Choroid plexus epithelial cell (primary cell): ENCODE data around the gene ERP27.

ENCODE experiments used
- DNase-seq: peaks from one replicate; pipeline ENCODE4 v3.0.0-alpha.2; 2010; ENCODE audit warnings: low read depth
- H3K4me3 ChIP-seq: 2 replicates; pipeline ENCODE4 v1.5.1; 2011; ENCODE audit warnings: low read depth, mild to moderate bottlenecking, control low read depth, low read length, moderate library complexity
- TF ChIP-seq, protein P1 (sequence below): conservative IDR thresholded peaks from 2 replicates; pipeline ENCODE4 v1.5.1; 2011; ENCODE audit warnings: low read depth, mild to moderate bottlenecking, control low read depth, inconsistent platforms, low read length, moderate library complexity

ERP27 gene

DNA sequence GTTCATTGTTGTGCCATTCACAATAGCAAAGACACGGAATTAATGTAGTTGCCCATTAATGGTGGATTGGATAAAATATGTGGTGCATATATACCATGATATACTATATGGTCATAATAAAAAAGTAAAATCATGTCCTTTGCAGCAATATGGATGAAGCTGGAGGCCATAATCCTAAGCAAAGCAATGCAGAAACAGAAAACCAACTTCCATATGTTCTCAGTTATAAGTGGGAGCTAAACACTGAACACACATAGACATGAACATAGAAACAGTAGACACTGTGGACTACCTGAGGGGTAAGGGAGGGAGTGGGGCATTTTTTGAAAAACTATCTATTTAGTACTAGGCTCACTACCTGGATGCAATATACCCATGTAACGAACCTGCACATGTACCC is 3.0 kb upstream of the ERP27 start:
- TF ChIP-seq, protein P1, sequence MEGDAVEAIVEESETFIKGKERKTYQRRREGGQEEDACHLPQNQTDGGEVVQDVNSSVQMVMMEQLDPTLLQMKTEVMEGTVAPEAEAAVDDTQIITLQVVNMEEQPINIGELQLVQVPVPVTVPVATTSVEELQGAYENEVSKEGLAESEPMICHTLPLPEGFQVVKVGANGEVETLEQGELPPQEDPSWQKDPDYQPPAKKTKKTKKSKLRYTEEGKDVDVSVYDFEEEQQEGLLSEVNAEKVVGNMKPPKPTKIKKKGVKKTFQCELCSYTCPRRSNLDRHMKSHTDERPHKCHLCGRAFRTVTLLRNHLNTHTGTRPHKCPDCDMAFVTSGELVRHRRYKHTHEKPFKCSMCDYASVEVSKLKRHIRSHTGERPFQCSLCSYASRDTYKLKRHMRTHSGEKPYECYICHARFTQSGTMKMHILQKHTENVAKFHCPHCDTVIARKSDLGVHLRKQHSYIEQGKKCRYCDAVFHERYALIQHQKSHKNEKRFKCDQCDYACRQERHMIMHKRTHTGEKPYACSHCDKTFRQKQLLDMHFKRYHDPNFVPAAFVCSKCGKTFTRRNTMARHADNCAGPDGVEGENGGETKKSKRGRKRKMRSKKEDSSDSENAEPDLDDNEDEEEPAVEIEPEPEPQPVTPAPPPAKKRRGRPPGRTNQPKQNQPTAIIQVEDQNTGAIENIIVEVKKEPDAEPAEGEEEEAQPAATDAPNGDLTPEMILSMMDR = no peak
- no peak overlapping the region for H3K4me3 ChIP-seq
- no peak for DNase-seq

DNA sequence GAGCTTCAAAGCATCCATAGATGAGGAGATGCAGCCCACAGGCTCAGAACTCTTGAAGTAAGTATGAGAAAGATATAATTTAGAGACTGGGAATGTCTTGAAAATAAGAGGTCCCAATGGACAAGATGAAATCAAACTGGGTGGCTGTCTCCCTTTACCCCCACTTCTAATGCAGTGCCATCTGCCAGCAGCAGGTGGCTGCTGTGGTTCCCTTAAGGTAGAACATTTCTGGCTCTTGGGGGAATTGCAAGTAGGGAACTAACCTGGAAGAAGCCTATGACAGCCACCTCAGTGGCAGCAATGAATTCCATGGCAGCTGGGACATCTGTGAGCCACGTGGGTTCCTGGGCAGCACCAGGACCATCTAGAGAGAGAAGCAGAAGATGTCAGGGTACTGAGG is 648 bp downstream of the ERP27 start:
- no peak overlapping the region for H3K4me3 ChIP-seq
- TF ChIP-seq, protein P1 = peak; percentile 21
- DNase-seq = no peak

DNA sequence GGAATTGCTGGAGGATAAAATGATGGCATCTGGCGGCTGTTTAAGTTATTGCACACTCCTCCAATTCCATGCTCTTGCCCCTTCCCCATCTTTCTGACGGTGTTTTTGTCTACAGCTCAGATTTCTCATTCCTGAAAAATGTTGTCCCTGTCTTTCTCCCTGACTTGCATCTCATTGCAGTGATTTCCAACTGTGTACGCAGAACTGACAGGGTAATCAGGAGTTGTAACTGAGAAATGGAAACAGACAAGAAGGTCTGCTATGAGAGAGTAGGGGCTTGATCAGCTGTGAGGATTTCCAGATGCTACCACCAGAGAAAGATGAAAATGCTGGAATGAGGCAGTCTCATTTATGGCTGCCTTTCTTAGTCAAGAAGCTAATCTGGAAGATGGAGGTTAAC is 1.3 kb downstream of the ERP27 start:
- H3K4me3 ChIP-seq = no peak overlapping the region
- DNase-seq = no peak
- TF ChIP-seq, protein P1 = peak; percentile 39

DNA sequence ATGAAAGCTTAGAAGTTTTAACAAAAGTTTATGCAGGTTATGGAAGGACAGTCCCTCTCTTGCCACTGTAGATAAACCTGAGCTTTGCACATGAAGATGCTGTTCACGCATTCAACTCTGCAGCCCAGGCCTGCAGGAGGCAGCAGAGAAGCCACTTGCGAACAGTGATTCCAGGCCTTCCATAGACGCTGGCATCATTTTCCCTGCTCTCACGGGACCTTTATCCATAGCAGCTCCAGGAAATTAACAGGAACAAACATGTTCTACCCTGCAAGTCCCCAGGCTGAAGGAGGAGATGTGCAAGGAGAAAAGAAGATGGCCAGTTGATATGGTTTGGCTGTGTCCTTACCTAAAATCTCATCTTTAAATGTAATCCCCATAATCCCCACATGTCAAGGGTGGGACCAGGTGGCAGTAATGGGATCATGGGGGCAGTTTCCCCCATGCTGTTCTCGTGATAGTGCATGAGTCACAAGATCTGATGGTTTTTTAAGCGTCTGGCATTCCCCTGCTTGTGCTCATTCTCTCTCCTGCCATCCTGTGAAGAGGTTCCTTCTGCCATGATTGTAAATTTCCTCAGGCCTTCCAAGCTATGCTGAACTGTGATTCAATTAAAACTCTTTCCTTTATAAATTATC is 2.0 kb downstream of the ERP27 start:
- TF ChIP-seq, protein P1 = peak; percentile 53
- DNase-seq = no peak
- H3K4me3 ChIP-seq = no peak overlapping the region

DNA sequence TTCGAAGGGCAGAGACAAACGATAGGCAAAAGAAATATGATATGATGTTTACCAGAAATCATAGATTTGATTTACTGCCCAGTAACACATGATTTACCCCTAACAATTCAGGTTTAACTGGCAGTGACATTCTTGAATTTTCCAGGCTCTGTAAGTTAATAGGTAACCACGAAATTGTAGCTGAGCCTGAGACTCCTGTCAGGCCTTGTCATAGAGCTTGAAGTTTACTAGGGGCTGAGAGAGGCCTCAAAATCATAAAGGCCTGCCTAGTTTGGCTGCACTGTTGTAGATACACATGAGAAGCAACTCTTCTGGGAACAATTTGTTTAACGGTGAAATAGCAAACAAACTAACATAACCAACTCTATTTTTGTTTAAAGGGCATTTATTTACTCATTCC is 3.3 kb downstream of the ERP27 start:
- TF ChIP-seq, protein P1 = no peak
- no peak overlapping the region for H3K4me3 ChIP-seq
- DNase-seq = no peak

DNA sequence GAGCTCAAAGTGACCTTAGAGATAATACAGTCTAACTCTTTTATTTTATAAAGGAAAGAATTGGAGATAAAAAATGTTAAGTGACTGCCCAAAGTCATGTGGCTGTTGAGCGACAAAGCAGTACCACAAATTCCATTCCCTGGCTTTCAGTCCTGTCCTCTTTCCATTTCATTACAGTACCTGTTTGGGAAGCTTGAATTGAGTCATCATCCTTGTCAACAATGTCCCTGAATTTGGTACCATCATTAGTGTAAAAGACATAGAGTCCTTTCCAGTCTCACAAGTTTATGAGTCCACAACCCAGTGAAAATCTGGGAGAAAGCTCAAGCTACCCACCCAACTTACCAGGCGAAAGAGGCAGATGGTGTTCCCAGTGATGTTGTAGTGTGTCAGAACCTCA is 3.8 kb downstream of the ERP27 start:
- no peak overlapping the region for H3K4me3 ChIP-seq
- no peak for DNase-seq
- TF ChIP-seq, protein P1 = no peak

DNA sequence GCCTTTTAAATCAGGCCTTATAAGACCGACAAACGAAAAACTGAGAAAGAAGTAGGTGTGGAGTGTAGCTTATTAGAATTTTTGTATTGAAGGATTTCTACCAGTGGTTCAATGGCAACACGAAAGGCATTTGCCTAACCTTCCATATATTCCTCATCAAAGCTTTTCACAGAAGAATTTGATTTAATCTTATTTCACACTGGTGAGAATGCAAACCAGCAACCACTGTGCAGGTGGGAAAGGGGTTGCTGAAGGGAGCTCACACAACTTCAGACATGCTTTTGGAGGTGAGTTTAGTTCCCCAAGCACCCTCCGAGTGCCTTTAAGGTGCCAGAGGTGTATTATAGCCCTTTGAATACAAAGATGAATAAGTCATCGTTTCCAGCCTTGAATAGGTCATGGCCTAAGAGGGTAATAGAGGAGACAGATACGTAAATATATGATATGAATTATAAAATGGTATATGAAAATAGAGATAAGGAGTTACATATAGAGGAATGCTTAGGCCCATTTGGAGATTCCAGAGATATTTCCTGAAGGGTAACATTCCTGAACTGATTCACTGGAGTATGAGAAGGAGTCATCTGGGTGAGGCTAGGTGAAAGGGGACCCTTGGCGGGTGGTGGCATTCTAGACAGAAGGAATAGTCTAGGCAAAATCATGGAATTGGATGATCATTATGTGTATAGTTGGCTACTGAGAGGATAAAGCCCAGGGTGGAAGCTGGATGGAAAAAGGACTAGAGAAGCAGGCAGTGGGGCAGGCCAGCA is 6.4 kb downstream of the ERP27 start:
- no peak for DNase-seq
- TF ChIP-seq, protein P1 = no peak
- no peak overlapping the region for H3K4me3 ChIP-seq
